ENCODE data around the gene CARS2. TPM values are rescaled to one million over a fixed set of nuclear protein-coding genes. Genes with fewer than 3 reads are reported as not detected.

The CARS2 gene
- total and polyA plus RNA-seq, 2 experiments from 2014 or later = 39.0 to 53.5 TPM

DNA sequence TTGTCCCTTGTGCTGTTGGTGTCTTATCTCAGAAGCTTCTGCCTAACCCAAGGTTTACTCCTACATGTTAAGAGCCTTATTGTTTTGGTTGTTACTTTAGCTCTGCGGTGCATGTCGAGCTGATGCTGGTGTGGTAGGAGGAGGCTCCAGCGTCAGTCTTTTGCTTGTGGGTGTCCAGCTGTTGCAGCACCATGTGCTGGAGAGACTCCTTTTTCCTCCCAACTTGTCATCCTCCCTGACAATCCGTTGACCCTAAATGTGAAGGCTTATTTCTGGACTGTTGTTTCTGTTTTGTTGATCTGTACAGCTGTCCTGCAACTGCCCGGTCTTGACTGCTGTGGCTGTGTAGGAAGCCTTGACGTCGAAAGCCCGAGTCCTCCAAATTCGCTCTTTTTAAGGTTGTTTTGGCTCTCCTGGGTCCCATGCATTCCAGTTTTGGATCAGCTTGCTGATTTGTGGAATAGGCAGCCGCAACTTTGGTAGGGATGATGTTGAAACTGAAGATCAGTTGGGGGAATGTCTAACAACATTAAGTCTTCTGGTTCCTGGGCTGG lies 75.3 kb downstream of the CARS2 start (continued):
- TF ChIP-seq, protein P1, sequence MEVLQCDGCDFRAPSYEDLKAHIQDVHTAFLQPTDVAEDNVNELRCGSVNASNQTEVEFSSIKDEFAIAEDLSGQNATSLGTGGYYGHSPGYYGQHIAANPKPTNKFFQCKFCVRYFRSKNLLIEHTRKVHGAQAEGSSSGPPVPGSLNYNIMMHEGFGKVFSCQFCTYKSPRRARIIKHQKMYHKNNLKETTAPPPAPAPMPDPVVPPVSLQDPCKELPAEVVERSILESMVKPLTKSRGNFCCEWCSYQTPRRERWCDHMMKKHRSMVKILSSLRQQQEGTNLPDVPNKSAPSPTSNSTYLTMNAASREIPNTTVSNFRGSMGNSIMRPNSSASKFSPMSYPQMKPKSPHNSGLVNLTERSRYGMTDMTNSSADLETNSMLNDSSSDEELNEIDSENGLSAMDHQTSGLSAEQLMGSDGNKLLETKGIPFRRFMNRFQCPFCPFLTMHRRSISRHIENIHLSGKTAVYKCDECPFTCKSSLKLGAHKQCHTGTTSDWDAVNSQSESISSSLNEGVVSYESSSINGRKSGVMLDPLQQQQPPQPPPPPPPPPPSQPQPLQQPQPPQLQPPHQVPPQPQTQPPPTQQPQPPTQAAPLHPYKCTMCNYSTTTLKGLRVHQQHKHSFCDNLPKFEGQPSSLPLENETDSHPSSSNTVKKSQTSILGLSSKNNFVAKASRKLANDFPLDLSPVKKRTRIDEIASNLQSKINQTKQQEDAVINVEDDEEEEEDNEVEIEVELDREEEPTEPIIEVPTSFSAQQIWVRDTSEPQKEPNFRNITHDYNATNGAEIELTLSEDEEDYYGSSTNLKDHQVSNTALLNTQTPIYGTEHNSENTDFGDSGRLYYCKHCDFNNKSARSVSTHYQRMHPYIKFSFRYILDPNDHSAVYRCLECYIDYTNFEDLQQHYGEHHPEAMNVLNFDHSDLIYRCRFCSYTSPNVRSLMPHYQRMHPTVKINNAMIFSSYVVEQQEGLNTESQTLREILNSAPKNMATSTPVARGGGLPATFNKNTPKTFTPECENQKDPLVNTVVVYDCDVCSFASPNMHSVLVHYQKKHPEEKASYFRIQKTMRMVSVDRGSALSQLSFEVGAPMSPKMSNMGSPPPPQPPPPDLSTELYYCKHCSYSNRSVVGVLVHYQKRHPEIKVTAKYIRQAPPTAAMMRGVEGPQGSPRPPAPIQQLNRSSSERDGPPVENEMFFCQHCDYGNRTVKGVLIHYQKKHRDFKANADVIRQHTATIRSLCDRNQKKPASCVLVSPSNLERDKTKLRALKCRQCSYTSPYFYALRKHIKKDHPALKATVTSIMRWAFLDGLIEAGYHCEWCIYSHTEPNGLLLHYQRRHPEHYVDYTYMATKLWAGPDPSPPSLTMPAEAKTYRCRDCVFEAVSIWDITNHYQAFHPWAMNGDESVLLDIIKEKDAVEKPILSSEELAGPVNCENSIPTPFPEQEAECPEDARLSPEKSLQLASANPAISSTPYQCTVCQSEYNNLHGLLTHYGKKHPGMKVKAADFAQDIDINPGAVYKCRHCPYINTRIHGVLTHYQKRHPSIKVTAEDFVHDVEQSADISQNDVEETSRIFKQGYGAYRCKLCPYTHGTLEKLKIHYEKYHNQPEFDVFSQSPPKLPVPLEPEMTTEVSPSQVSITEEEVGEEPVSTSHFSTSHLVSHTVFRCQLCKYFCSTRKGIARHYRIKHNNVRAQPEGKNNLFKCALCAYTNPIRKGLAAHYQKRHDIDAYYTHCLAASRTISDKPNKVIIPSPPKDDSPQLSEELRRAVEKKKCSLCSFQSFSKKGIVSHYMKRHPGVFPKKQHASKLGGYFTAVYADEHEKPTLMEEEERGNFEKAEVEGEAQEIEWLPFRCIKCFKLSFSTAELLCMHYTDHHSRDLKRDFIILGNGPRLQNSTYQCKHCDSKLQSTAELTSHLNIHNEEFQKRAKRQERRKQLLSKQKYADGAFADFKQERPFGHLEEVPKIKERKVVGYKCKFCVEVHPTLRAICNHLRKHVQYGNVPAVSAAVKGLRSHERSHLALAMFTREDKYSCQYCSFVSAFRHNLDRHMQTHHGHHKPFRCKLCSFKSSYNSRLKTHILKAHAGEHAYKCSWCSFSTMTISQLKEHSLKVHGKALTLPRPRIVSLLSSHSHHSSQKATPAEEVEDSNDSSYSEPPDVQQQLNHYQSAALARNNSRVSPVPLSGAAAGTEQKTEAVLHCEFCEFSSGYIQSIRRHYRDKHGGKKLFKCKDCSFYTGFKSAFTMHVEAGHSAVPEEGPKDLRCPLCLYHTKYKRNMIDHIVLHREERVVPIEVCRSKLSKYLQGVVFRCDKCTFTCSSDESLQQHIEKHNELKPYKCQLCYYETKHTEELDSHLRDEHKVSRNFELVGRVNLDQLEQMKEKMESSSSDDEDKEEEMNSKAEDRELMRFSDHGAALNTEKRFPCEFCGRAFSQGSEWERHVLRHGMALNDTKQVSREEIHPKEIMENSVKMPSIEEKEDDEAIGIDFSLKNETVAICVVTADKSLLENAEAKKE (CRISPR knock-in tag; IDR thresholded peaks at IDR 0.05) = no peak
- TF ChIP-seq, protein P2, sequence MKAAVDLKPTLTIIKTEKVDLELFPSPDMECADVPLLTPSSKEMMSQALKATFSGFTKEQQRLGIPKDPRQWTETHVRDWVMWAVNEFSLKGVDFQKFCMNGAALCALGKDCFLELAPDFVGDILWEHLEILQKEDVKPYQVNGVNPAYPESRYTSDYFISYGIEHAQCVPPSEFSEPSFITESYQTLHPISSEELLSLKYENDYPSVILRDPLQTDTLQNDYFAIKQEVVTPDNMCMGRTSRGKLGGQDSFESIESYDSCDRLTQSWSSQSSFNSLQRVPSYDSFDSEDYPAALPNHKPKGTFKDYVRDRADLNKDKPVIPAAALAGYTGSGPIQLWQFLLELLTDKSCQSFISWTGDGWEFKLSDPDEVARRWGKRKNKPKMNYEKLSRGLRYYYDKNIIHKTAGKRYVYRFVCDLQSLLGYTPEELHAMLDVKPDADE (IDR thresholded peaks at IDR 0.05) = no peak
- TF ChIP-seq STAT1 (IDR thresholded peaks at IDR 0.05; ENCODE audit: unreplicated experiment) (no peak), ZNF114 (CRISPR knock-in tag; IDR thresholded peaks at IDR 0.05) (no peak), JUNB (IDR thresholded peaks at IDR 0.05; ENCODE audit: unreplicated experiment) (no peak)

DNA sequence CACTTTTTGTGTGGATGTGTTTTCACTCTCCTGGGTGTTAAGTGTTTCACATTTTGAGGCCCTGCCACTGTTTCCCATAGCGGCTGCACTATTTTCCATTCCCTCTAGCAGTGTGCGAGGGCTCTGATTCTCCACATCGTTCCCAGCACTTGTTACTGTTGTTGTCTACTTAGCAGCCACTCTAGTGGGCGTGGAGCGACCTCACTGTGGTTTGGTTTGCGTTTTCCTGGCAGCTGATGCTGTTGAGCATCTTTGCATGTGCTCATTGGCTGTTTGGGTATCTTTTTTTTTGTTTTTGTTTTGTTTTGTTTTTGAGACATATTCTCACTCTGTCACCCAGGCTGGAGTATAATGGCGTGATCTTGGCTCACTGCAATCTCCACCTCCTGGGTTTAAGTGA lies 76.2 kb downstream of the CARS2 start:
- Mint-ChIP-seq H3K4me3 (no peak overlapping the region), H3K27me3 (ENCODE audit: insufficient read depth, low read depth, poor library complexity) (peaks cover 3% of the 10 kb centered on the region), H3K9me3 (peaks cover 4% of the 10 kb centered on the region; the same call in 1 of the 3 replicates), H3K27ac (no peak overlapping the region), H3K36me3 (ENCODE audit: low read depth) (peaks cover 55% of the 10 kb centered on the region), H3K4me1 (peaks cover 9% of the 10 kb centered on the region; the same call in 2 of the 3 replicates)
- H3K4me2 ChIP-seq = no peak overlapping the region
- H3K4me1 ChIP-seq (ENCODE audit: insufficient read depth) = no peaks in the 10 kb centered on the region
- no peaks in the 10 kb centered on the region for H3K9me2 ChIP-seq (ENCODE audit: insufficient read depth)
- H3K4me3 ChIP-seq = no peak overlapping the region
- no peak overlapping the region for H3K27ac ChIP-seq (ENCODE audit: low read depth)
- DNase-seq (ENCODE audit: low spot score) = no peak
- no peak overlapping the region for H2AFZ ChIP-seq
- no peak for ATAC-seq
- H4K20me1 ChIP-seq (replicated peaks; ENCODE audit: insufficient read depth) = peaks cover 19% of the 10 kb centered on the region
- no peaks in the 10 kb centered on the region for H3F3A ChIP-seq (replicated peaks; ENCODE audit: low read depth)
- no peaks in the 10 kb centered on the region for H3K27me3 ChIP-seq (ENCODE audit: insufficient read depth)
- no peaks in the 10 kb centered on the region for H3K36me3 ChIP-seq (ENCODE audit: insufficient read depth)
- peaks cover 81% of the 10 kb centered on the region for H3K79me2 ChIP-seq (replicated peaks; ENCODE audit: insufficient read depth)
- TF ChIP-seq, protein P3, sequence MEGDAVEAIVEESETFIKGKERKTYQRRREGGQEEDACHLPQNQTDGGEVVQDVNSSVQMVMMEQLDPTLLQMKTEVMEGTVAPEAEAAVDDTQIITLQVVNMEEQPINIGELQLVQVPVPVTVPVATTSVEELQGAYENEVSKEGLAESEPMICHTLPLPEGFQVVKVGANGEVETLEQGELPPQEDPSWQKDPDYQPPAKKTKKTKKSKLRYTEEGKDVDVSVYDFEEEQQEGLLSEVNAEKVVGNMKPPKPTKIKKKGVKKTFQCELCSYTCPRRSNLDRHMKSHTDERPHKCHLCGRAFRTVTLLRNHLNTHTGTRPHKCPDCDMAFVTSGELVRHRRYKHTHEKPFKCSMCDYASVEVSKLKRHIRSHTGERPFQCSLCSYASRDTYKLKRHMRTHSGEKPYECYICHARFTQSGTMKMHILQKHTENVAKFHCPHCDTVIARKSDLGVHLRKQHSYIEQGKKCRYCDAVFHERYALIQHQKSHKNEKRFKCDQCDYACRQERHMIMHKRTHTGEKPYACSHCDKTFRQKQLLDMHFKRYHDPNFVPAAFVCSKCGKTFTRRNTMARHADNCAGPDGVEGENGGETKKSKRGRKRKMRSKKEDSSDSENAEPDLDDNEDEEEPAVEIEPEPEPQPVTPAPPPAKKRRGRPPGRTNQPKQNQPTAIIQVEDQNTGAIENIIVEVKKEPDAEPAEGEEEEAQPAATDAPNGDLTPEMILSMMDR (conservative IDR thresholded peaks at IDR 0.05; ENCODE audit: low read depth in 2 of 2) = no peak
- TF ChIP-seq NANOG (IDR thresholded peaks at IDR 0.05; ENCODE audit: borderline replicate concordance) (no peak), STAT1 (IDR thresholded peaks at IDR 0.05; ENCODE audit: unreplicated experiment) (no peak), ZNF114 (CRISPR knock-in tag; IDR thresholded peaks at IDR 0.05) (no peak), JUNB (IDR thresholded peaks at IDR 0.05; ENCODE audit: unreplicated experiment) (no peak), POLR2AphosphoS5 (IDR thresholded peaks at IDR 0.05; ENCODE audit: low read depth) (no peak)
- TF ChIP-seq, protein P2 (IDR thresholded peaks at IDR 0.05) = no peak

Measured in GM23338 (cell line).